HG02642 (cell line): ENCODE results near the gene TSPO2.

ENCODE experiments used
- ATAC-seq: cut with Tn5 transposase; IDR thresholded peaks from one replicate; pipeline ENCODE4 v1.9.1; 2021; ENCODE audit warnings: mild to moderate bottlenecking; ENCODE audit not compliant: unreplicated experiment, poor library complexity

The TSPO2 gene

DNA sequence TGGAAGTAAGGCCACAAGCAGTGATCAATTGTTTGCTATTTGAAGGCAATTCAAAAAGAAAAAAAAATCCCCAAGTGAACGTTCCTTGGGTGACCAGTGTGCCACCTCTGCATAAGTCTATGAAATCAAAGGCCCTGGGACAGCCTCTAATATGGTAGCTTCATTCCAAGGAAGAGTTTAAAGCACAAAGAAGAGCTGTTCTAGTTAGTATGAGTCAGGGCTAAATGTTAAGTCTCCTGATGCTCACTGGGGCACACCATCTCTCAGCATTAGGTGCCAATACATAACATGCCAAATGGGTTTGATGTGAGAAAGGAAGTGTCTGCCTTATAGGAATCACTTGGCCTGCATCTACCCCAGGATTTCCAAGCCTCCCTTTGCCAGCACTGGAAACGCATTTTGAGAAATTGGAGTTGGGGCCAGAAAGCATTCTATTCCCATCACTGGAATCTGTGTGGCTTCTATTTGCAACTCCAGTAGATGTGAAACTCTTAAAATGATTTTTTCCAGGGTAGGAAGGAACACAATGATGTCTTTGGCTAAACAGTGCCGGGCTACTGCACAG lies 16.2 kb upstream of the TSPO2 start:
- no peak for ATAC-seq

GRCh38 chr6:41027241-41027640 lies 15.0 kb upstream of the TSPO2 start:
- no peak for ATAC-seq

- ATAC-seq, result peak; percentile 92
Observed at GRCh38 chr6:41027799-41028560, 14.3 kb upstream of the TSPO2 start.

DNA sequence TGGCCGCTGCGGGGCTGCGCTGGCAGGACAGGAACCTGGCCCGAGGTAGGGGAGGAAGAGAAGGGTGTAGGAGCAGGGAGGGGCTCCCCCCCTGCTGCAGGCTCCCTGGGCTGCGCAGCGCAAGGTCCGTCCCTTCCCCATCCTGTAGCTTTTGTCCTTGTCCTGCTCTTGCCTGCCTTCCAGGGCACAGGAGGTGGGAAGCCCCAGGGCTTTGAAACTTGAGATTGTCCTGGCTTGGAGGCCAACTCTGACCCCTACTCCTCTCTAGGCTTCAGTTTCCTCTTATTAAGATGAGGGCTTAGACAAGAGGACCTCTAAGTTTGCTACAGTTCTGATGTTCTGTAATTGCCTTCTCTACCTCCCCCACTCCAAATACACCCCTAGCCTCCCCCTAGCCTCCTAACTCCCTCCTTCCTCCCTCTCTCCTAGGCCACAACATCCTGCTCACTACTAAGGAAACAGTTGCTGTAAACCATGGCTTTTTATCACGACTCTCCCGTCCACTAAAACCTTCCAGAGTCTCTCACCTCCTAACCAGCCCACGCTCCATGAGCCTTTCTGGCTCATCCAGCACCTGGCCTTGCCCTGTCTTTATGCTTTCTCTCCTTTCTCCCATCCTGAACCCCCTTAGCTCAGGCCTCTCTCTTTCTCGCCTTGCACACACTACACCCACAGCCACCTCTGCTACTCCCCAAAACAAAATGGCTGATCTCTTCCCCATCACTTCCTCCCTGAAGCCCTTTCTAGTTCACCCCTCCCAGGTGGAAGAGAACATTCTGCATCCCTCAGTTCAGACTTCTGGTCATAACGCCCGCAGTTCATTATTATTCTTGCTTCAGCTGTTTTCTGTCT lies 13.5 kb upstream of the TSPO2 start:
- ATAC-seq, result peak; percentile 51

GRCh38 chr6:41032830-41033229 lies 9.4 kb upstream of the TSPO2 start:
- ATAC-seq, result no peak

- no peak for ATAC-seq
Observed at GRCh38 chr6:41033776-41034175, 8.5 kb upstream of the TSPO2 start.

GRCh38 chr6:41036186-41036585 lies 6.1 kb upstream of the TSPO2 start:
- no peak for ATAC-seq

DNA sequence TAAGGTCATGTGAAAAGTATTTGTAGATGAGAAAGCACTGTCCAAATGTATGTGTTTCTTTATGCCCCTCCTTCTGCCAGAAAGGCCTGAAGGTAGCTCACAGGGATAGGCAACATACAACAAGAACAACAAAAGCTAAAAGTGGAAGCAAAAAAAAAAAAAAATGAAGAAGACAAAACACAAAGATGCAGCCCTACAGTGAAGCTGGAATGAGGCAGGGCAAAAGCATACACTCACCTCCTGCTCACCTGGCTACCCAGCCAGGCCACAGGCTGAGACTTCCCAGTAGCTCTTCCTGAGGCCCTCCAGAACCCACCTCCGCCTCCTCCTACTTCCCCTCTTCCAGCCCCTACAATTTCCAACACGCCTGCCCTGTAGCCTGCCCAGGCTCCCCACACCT lies 5.7 kb upstream of the TSPO2 start:
- ATAC-seq, result no peak

GRCh38 chr6:41037107-41037900 lies 5.0 kb upstream of the TSPO2 start:
- ATAC-seq, result no peak

DNA sequence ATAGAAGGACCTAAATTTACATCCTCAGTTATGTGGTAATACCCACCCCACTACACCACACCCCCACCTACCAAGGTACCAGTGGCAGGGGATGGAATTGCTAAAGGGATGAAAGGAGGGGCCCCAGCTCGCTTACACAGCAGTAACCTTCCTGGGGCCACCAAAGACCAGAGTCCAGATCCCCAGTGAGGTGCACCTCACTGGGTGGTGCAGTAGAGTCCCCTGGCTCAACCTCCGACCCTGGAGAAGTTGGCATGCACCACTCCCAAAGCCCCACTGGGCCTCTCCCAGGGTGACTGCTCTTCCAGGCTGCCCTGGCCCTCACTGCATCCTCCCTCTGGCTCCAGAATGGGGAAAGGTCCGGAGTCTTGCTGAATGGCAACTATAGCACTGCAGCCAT lies 4.1 kb upstream of the TSPO2 start:
- ATAC-seq, result no peak

- ATAC-seq, result no peak
Observed at GRCh38 chr6:41039060-41039998, 2.9 kb upstream of the TSPO2 start, which contains the start of gene UNC5CL. TSS of gene UNC5CL (minus strand) at chr6:41039221. CDS start at chr6:41035074, 4,147 bp downstream.

GRCh38 chr6:41040101-41040939 lies 1.9 kb upstream of the TSPO2 start:
- no peak for ATAC-seq

DNA sequence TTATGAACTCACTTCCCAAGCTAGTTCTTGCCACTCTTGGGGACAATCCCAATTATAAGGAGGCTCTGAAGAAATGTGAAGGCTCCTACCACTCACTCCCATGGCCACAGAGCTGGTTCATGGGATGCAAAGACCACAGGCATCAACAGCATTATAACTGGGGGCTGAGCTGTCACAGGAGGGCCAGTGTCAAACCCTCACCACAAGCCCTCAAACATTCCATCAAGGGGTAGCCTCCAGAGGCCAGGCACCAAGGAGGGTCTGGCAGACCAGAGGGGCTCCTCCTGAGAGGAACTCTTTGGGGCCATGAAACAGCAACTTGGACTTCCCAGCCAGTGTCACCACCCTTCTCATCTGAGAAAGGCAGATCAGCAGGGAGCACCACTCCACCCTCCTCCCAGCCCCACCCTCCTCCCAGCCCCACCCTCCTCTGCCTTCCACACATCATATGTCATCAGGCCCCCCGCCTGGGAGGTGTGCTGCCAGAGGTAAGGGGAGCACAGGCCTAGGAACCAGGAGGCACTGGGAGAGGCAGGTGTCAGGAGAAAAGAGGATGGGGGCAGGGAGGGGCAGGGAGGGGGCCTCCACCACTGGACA lies 1.2 kb upstream of the TSPO2 start:
- ATAC-seq, result no peak

DNA sequence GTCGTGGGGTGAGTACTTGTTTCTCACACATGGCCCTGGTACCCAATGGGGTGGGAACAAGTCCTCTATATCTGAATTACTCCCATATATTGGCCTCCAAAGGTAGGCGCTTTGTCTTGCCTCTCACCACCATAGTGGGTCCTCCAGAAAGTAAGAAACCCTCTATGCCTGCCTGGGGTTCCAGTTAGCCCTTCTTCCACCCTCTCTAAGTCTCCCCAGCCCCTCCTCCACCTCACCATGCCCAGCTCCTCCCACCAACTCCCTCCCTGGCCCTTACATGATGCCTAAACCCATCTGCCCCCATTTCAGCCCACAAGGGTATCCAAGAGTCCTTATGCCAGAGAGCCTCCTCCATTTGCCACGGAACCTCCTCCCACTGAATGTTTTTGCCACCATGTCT lies 884 bp downstream of the TSPO2 start:
- no peak for ATAC-seq

DNA sequence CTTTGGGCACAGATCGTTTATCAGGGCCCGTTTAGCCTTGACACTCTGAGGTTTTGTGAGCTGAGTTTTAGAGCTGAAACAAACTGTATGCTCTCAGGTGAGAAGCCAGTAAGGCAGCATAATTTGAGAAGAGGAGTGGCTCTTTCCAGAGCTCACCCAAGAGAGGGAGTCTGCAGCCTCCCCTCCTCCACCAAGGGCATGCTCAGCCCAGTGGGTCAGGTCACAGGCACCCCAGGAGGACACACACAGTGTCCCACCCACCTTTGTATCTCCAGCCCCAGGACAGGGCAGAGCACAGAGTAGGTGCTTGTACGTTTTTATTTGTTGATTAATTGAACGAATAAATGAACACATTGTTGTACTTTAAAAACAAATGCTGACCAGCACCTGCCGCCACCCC lies 3.4 kb downstream of the TSPO2 start:
- no peak for ATAC-seq

GRCh38 chr6:41046084-41046483 lies 3.8 kb downstream of the TSPO2 start:
- ATAC-seq, result no peak

- ATAC-seq, result no peak
Observed at GRCh38 chr6:41047306-41047705, 5.0 kb downstream of the TSPO2 start.
